Endothelial cell (in vitro differentiated cells): Measurements from ENCODE around the gene PRAMEF10. TPM values are rescaled to one million over a fixed set of nuclear protein-coding genes. Genes with fewer than 3 reads are reported as not detected.
"Not testable (repeated sequence)": the region's sequence is repeated elsewhere in the genome, so short reads cannot be mapped to it uniquely, and the experiment has no call there.

Source experiments
- DNase-seq: peaks from one replicate; pipeline ENCODE4 v3.0.0; 2021; ENCODE audit warnings: low spot score
- H3K27ac Mint-ChIP-seq: one replicate; pipeline ENCODE4 v1.8.0; 2021; ENCODE audit warnings: mixed read lengths, inconsistent platforms; ENCODE audit not compliant: unreplicated experiment
- H3K27me3 Mint-ChIP-seq: one replicate; pipeline ENCODE4 v1.8.0; 2021; ENCODE audit warnings: mild to moderate bottlenecking, moderate library complexity, mixed read lengths, inconsistent platforms; ENCODE audit not compliant: unreplicated experiment
- H3K36me3 Mint-ChIP-seq: one replicate; pipeline ENCODE4 v1.8.0; 2021; ENCODE audit warnings: mild to moderate bottlenecking, low read depth, mixed read lengths, inconsistent platforms; ENCODE audit not compliant: unreplicated experiment
- H3K4me1 Mint-ChIP-seq: one replicate; pipeline ENCODE4 v1.8.0; 2021; ENCODE audit warnings: mild to moderate bottlenecking, mixed read lengths, inconsistent platforms; ENCODE audit not compliant: unreplicated experiment
- H3K4me3 Mint-ChIP-seq: one replicate; pipeline ENCODE4 v1.8.0; 2021; ENCODE audit warnings: mild to moderate bottlenecking, mixed read lengths, inconsistent platforms; ENCODE audit not compliant: unreplicated experiment
- H3K9me3 Mint-ChIP-seq: one replicate; pipeline ENCODE4 v1.8.0; 2021; ENCODE audit warnings: mixed read lengths, inconsistent platforms; ENCODE audit not compliant: unreplicated experiment
- long read RNA-seq: library from polyadenylated mRNA; unstranded; transcript quantifications from one replicate; pipeline ENCODE4 v2.0.0, GENCODE V29; 2020; ENCODE audit not compliant: unreplicated experiment
- total RNA-seq: library from RNA; stranded (reverse); fragmentation: NEBNext Ultra II Directional; extraction: Animal tissue kit (Norgen Biotek cat#: 25700); gene quantifications from one replicate; pipeline ENCODE4 v1.2.1, GENCODE V29; 2021; ENCODE audit not compliant: unreplicated experiment

The PRAMEF10 gene, protein sequence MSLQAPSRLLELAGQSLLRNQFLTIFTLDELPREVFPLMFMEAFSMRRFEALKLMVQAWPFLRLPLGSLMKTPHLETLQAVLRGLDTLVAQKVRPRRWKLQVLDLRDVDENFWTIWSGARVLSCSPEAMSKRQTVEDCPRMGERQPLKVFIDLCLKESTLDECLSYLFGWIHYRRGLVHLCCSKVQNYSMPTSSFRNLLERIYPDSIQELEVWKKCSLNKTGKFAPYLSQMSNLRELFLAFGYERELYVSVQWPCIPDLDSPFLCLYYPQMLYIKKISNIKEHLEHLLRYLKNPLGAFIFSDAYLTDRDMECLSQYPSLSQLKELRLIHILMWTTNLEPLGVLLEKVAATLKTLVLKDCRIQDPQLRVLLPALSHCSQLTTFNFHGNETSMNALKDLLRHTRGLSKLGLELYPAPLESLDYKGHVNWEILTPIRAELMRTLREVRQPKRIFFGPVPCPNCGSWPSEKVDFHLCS
- not detected for total RNA-seq
- long read RNA-seq: 0 reads

DNA sequence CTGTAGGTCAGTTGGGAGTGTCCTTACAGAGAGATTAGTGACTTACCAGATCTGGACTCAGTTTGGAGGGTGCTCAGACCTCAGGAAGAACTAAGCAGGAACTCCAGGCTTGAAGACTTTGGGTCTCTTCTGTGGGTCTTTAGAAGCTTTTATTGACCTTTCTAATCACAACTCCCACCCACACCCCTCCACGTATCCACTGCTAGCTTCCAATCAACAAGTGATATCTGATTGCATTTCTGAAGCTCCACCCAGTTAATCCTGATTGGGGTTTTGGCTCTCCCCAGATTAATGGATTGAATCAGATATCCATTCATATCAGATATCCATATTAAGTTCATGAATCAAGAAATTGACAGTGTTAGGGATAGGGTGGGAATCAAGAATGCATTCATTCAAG is at the start of gene PRAMEF10:
Gene PRAMEF10, minus strand, starts transcription at position 101 of the 400 bp plus-strand sequence. CDS start 2,423 bp downstream, outside the sequence.
- H3K9me3 Mint-ChIP-seq, H3K27ac Mint-ChIP-seq, H3K4me3 Mint-ChIP-seq, H3K27me3 Mint-ChIP-seq, DNase-seq, H3K4me1 Mint-ChIP-seq, H3K36me3 Mint-ChIP-seq: not testable (repeated sequence)

DNA sequence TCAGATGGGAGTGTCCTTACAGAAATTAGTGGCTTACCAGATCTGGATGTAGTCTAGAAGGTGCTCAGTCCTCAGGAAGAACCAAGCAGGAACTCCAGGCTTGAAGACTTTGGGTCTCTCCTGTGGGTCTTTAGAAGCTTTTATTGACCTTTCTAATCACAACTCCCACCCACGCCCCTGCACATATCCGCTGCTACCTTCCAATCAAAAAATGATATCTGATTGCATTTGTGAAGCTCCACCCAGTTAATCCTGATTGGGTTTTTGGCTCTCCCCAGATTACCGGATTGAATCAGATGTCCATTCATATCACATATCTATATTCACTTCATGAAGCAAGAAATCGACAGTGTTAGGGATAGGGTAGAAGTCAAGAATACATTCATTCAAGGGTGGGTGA is 49.4 kb upstream of the PRAMEF10 start, which contains the start of gene PRAMEF6:
Gene PRAMEF6, minus strand, starts transcription at position 101 of the 400 bp plus-strand sequence. CDS start 5,062 bp downstream, outside the sequence.
- not testable (repeated sequence) for H3K9me3 Mint-ChIP-seq, H3K36me3 Mint-ChIP-seq, DNase-seq, H3K27me3 Mint-ChIP-seq, H3K4me1 Mint-ChIP-seq, H3K27ac Mint-ChIP-seq, H3K4me3 Mint-ChIP-seq

- not testable (repeated sequence) for H3K4me3 Mint-ChIP-seq, DNase-seq, H3K9me3 Mint-ChIP-seq, H3K27ac Mint-ChIP-seq, H3K27me3 Mint-ChIP-seq, H3K4me1 Mint-ChIP-seq, H3K36me3 Mint-ChIP-seq
Observed at GRCh38 chr1:12924368-12924767, 26.3 kb upstream of the PRAMEF10 start.

GRCh38 chr1:12921749-12922148 is 23.7 kb upstream of the PRAMEF10 start:
- not testable (repeated sequence) for H3K4me3 Mint-ChIP-seq, H3K9me3 Mint-ChIP-seq, H3K4me1 Mint-ChIP-seq, DNase-seq, H3K36me3 Mint-ChIP-seq, H3K27me3 Mint-ChIP-seq, H3K27ac Mint-ChIP-seq

DNA sequence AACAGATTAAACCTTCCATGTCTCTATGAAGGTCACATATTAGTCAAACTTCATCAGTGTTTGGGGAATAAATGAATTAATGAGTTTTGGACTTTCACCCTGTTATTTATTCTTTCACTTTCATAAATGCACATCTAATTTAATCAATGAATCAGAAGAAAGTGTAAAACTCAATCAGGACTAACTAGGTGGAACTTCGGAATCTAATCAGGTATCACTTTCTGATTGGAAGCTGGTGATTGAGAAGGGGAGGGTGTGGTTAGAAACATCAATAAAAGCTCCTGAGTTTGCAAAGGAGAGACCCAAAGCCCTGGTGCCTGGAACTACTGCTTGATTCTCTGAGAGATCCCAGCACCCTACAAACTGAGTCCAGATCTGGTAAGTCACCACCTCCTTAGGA is 18.2 kb upstream of the PRAMEF10 start, which contains the start of gene PRAMEF7:
Gene PRAMEF7, plus strand, starts transcription at position 301 of the 400 bp plus-strand sequence. CDS start 1,083 bp downstream, outside the sequence.
- DNase-seq, H3K4me3 Mint-ChIP-seq, H3K36me3 Mint-ChIP-seq, H3K27ac Mint-ChIP-seq, H3K27me3 Mint-ChIP-seq, H3K9me3 Mint-ChIP-seq, H3K4me1 Mint-ChIP-seq: not testable (repeated sequence)

DNA sequence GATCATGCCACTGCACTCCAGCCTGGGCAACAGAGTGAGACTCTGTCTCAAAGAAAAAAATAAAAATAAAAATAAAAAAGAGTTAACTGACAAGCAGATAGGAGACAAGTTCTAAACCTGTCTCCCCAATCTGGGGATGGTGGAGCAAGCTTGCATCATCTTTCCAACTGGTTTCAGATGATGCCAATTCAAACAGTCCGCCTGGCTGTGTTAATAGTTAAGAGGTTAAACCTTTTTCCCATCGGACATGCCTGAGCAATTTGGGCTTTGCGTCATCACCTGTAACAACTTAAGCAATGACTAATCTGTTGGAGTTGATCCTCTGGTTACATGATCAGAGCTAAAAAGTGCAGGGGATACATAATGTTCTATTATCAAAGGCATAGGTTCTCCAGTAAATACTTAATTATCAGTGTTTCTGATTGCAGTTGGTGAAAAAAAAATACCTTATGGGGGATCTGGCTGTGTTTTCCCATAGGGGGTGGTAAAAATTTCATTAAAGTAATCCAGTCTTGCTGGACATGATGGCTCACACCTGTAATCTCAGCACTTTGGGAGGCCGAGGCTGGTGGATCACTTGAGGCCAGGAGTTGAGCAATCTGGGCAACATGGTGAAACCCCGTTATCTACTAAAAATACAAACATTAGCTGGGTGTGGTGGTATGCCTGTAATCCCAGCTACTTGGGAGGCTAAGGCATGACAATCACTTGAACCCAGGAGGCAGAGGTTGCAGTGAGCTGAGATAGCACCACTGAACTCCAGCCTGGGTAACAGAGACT is 5.9 kb upstream of the PRAMEF10 start:
- not testable (repeated sequence) for H3K4me1 Mint-ChIP-seq, H3K36me3 Mint-ChIP-seq, H3K4me3 Mint-ChIP-seq, DNase-seq, H3K27ac Mint-ChIP-seq, H3K27me3 Mint-ChIP-seq, H3K9me3 Mint-ChIP-seq

- not testable (repeated sequence) for H3K27ac Mint-ChIP-seq, H3K27me3 Mint-ChIP-seq, H3K36me3 Mint-ChIP-seq, H3K4me3 Mint-ChIP-seq, H3K4me1 Mint-ChIP-seq, DNase-seq, H3K9me3 Mint-ChIP-seq
Observed at GRCh38 chr1:12899186-12899585, 1.1 kb upstream of the PRAMEF10 start.

GRCh38 chr1:12886101-12886500 is 12.0 kb downstream of the PRAMEF10 start, which contains the start of gene PRAMEF4:
PRAMEF4 (minus strand) TSS chr1:12886201; CDS start chr1:12883394, 2,807 bp downstream.
- H3K27me3 Mint-ChIP-seq, H3K27ac Mint-ChIP-seq, H3K4me3 Mint-ChIP-seq, H3K36me3 Mint-ChIP-seq, H3K9me3 Mint-ChIP-seq, DNase-seq, H3K4me1 Mint-ChIP-seq: not testable (repeated sequence)

- H3K4me1 Mint-ChIP-seq, H3K27ac Mint-ChIP-seq, DNase-seq, H3K4me3 Mint-ChIP-seq, H3K9me3 Mint-ChIP-seq, H3K36me3 Mint-ChIP-seq, H3K27me3 Mint-ChIP-seq: not testable (repeated sequence)
Observed at GRCh38 chr1:12878453-12878852, 19.6 kb downstream of the PRAMEF10 start.

GRCh38 chr1:12863131-12863880 is 34.8 kb downstream of the PRAMEF10 start:
- H3K27me3 Mint-ChIP-seq, H3K4me1 Mint-ChIP-seq, H3K27ac Mint-ChIP-seq, H3K4me3 Mint-ChIP-seq, H3K36me3 Mint-ChIP-seq, DNase-seq: not testable (repeated sequence)
- H3K9me3 Mint-ChIP-seq: peaks cover 11% of the 10 kb centered on the region

DNA sequence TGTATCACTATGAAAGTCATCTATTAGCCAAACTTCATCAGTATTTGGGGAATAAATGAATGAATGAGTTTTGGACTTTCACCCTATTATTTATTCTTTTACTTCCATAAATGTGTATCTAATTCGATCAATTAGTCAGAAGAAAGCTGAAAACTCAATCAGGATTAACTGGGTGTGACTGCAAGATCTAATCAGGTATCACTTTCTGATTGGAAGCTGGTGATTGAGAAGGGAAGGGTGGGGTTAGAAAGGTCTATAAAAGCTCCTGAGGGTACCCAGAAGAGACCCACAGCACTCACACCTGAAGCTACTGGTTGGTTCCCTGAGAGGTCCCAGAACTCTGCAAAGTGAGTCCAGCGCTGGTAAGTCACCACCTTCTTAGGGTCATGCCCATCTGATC is 41.3 kb downstream of the PRAMEF10 start, which contains the start of gene PRAMEF2:
Gene PRAMEF2, plus strand, starts transcription at position 301 of the 400 bp plus-strand sequence. CDS start 1,924 bp downstream, outside the sequence.
- DNase-seq, H3K4me3 Mint-ChIP-seq, H3K27me3 Mint-ChIP-seq, H3K4me1 Mint-ChIP-seq, H3K36me3 Mint-ChIP-seq, H3K27ac Mint-ChIP-seq: not testable (repeated sequence)
- peaks cover 22% of the 10 kb centered on the region for H3K9me3 Mint-ChIP-seq
